Endothelial cell (in vitro differentiated cells): Measurements from ENCODE around the gene IGSF9. TPM values are rescaled to one million over a fixed set of nuclear protein-coding genes. Genes with fewer than 3 reads are reported as not detected.

Experiments used
- DNase-seq: peaks from one replicate; pipeline ENCODE4 v3.0.0; 2021; ENCODE audit warnings: low spot score
- H3K27ac Mint-ChIP-seq: one replicate; pipeline ENCODE4 v1.8.0; 2021; ENCODE audit warnings: mixed read lengths, inconsistent platforms; ENCODE audit not compliant: unreplicated experiment
- H3K27me3 Mint-ChIP-seq: one replicate; pipeline ENCODE4 v1.8.0; 2021; ENCODE audit warnings: mild to moderate bottlenecking, moderate library complexity, mixed read lengths, inconsistent platforms; ENCODE audit not compliant: unreplicated experiment
- H3K36me3 Mint-ChIP-seq: one replicate; pipeline ENCODE4 v1.8.0; 2021; ENCODE audit warnings: mild to moderate bottlenecking, low read depth, mixed read lengths, inconsistent platforms; ENCODE audit not compliant: unreplicated experiment
- H3K4me1 Mint-ChIP-seq: one replicate; pipeline ENCODE4 v1.8.0; 2021; ENCODE audit warnings: mild to moderate bottlenecking, mixed read lengths, inconsistent platforms; ENCODE audit not compliant: unreplicated experiment
- H3K4me3 Mint-ChIP-seq: one replicate; pipeline ENCODE4 v1.8.0; 2021; ENCODE audit warnings: mild to moderate bottlenecking, mixed read lengths, inconsistent platforms; ENCODE audit not compliant: unreplicated experiment
- H3K9me3 Mint-ChIP-seq: one replicate; pipeline ENCODE4 v1.8.0; 2021; ENCODE audit warnings: mixed read lengths, inconsistent platforms; ENCODE audit not compliant: unreplicated experiment
- CTCF ChIP-seq: fragments of 200-600 bp; sonication (generic); IDR thresholded peaks from one replicate; pipeline ENCODE4 v1.5.0; 2021; ENCODE audit warnings: antibody characterized with exemption; ENCODE audit not compliant: unreplicated experiment
- total RNA-seq: library from RNA; stranded (reverse); fragmentation: NEBNext Ultra II Directional; extraction: Animal tissue kit (Norgen Biotek cat#: 25700); gene quantifications from one replicate; pipeline ENCODE4 v1.2.1, GENCODE V29; 2021; ENCODE audit not compliant: unreplicated experiment

IGSF9 gene
- total RNA-seq, 1 donor from 2014 or later, result 2.2 TPM

- H3K27me3 Mint-ChIP-seq, result peaks cover 19% of the 10 kb centered on the region
- H3K4me3 Mint-ChIP-seq, result no peak overlapping the region
- TF ChIP-seq CTCF, result no peak
- peaks cover 16% of the 10 kb centered on the region for H3K36me3 Mint-ChIP-seq
- H3K27ac Mint-ChIP-seq, result no peak overlapping the region
- no peak for DNase-seq
- peaks cover 1% of the 10 kb centered on the region for H3K4me1 Mint-ChIP-seq
- H3K9me3 Mint-ChIP-seq, result no peaks in the 10 kb centered on the region
These were observed 14.2 kb downstream of the IGSF9 start for GRCh38 chr1:159931101-159931794.

DNA sequence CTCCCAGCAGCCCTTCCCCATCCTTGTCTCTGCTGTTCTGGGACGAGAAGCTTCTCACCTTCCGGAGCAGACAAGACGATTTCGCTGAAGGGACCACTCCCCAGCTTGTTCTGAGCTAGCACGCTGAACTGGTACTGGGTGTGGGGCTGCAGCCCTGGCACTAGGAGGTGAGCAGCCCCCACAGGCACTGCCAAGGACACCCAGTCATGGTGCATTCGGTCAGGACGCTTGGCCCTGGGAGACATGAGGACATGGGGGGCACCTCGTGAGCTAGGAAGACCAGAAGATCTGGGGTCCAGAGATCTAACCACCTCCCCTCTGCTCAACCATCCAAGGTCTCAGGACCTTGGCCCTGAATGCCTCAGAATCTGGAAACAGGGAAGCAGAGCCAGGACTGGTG is 14.8 kb downstream of the IGSF9 start:
- Mint-ChIP-seq H3K4me3 (no peak overlapping the region), H3K36me3 (peaks cover 16% of the 10 kb centered on the region), H3K27ac (no peak overlapping the region), H3K27me3 (peaks cover 23% of the 10 kb centered on the region), H3K4me1 (peaks cover 2% of the 10 kb centered on the region), H3K9me3 (no peaks in the 10 kb centered on the region)
- DNase-seq, result no peak
- TF ChIP-seq CTCF, result no peak

- Mint-ChIP-seq H3K4me1 (peaks cover 2% of the 10 kb centered on the region), H3K27ac (no peak overlapping the region), H3K9me3 (no peaks in the 10 kb centered on the region), H3K4me3 (no peak overlapping the region), H3K27me3 (peaks cover 19% of the 10 kb centered on the region), H3K36me3 (peaks cover 16% of the 10 kb centered on the region)
- DNase-seq, result no peak
- no peak for TF ChIP-seq CTCF
These were observed 15.2 kb downstream of the IGSF9 start for GRCh38 chr1:159930216-159930615.

DNA sequence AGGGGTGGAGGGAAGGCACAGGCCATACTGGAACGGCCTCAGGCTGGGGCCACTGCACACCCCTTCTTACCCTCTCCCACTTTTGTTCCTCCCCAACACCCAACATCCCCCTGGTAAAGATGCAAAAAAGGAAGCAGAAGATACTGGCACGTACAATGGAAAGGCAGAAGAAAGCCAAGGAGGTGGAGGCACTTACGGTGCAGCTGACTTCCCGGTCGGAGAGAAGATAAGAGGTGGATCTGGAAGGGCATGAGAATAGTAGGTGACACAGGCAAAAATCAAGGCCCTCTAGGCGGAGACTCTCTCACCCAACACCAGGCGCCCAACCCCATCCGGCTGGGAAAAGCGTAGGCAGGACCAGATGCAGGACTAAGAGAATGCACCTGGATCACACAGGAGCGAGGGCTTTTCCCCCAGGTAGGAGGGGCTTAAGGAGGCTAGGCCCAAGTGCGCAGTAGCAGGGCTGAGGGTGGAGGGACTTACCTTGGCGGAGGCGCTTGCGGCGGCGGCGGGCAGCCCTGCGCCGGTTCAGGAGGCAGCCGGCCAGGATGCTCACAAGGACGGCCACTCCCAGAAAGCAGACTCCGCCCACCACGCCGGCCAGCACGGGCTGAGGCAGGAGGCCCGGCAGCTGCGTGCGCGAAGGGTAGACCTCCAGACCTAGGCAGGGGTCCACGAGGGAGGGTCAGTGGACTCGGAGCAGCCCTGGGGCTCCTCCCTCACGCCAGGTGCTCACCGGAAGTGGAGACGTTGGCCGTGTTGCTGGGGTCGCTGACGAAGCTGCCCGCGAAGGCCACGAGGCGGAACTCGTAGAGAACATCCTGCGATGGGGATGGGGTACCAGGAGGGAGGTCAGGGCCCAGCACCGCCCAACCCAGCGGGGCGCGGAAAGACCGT is 16.0 kb downstream of the IGSF9 start:
- Mint-ChIP-seq H3K36me3 (peaks cover 16% of the 10 kb centered on the region), H3K9me3 (no peaks in the 10 kb centered on the region), H3K27me3 (peaks cover 17% of the 10 kb centered on the region), H3K27ac (peak overlapping the region; percentile 38), H3K4me1 (peaks cover 2% of the 10 kb centered on the region), H3K4me3 (no peak overlapping the region)
- no peak for DNase-seq
- TF ChIP-seq CTCF, result no peak

GRCh38 chr1:159928491-159929050 is 16.8 kb downstream of the IGSF9 start:
- Mint-ChIP-seq H3K36me3 (peaks cover 16% of the 10 kb centered on the region), H3K9me3 (peaks cover 3% of the 10 kb centered on the region), H3K4me3 (no peak overlapping the region), H3K27me3 (peaks cover 21% of the 10 kb centered on the region), H3K4me1 (peaks cover 9% of the 10 kb centered on the region), H3K27ac (no peak overlapping the region)
- no peak for TF ChIP-seq CTCF
- no peak for DNase-seq
